K562 (cell line): Measurements from ENCODE around the gene CDH12.

Experiments
- CAMTA2 ChIP-seq: fragments of 250-450 bp; sonication (Bioruptor Pico); conservative IDR thresholded peaks from 2 replicates; pipeline ENCODE4 v1.5.1; 2022
- CREM ChIP-seq: IDR thresholded peaks from 2 replicates; pipeline ENCODE4 v1.6.1; 2014; ENCODE audit warnings: antibody characterized with exemption, low read depth
- CTCF ChIP-seq, 3 experiments: IDR thresholded peaks in 2 of 3; conservative IDR thresholded peaks in 1 of 3; 2 replicates each; pipeline ENCODE4 v1.5.1; 2011 to 2012; ENCODE audit warnings: low read length in 3 of 3, mild to moderate bottlenecking in 3 of 3, control low read depth in 2 of 3, improper control_type of control experiment in 1 of 3, inconsistent platforms in 1 of 3, low read depth in 1 of 3, mixed read lengths in 1 of 3, moderate library complexity in 1 of 3; ENCODE audit not compliant: insufficient read depth in 2 of 3
- FOS ChIP-seq: IDR thresholded peaks from 3 replicates; pipeline ENCODE4 v1.6.1; 2011; ENCODE audit not compliant: insufficient read length; ENCODE audit errors: extremely low read depth
- FOSL1 ChIP-seq: fragments of 200-800 bp; sonication (Bioruptor generic); conservative IDR thresholded peaks from 2 replicates; pipeline ENCODE4 v1.6.1; 2016; ENCODE audit warnings: missing genetic modification characterization, missing compliant biosample characterization
- FOXK2 ChIP-seq, 2 experiments: fragments of 450-650 bp; IDR thresholded peaks in 1 of 2; conservative IDR thresholded peaks in 1 of 2; 2 replicates each; pipeline ENCODE4 v1.6.1; 2016; ENCODE audit warnings: low read depth in 2 of 2, mild to moderate bottlenecking in 1 of 2
- FOXM1 ChIP-seq, 2 experiments: fragments of 450-650 bp in 1 of 2; sonication (generic) in 1 of 2; formaldehyde crosslinking in 1 of 2; IDR thresholded peaks; 2 replicates each; pipeline versions ENCODE4 v1.6.1 to v1.9.0; 2017 to 2022; ENCODE audit warnings: low read depth in 2 of 2, mild to moderate bottlenecking in 2 of 2, missing genetic modification reagents in 1 of 2, moderate library complexity in 1 of 2
- JUN ChIP-seq, 2 experiments: sonication (generic) in 1 of 2; formaldehyde crosslinking in 1 of 2; IDR thresholded peaks; 2 replicates each; pipeline versions ENCODE4 v1.6.1 to v1.8.0; 2012 to 2022; ENCODE audit warnings: borderline replicate concordance in 2 of 2, mild to moderate bottlenecking in 2 of 2, improper control_type of control experiment in 1 of 2, low read depth in 1 of 2, low read length in 1 of 2, missing genetic modification reagents in 1 of 2
- MAFK ChIP-seq: IDR thresholded peaks from 2 replicates; pipeline ENCODE4 v1.6.1; 2011; ENCODE audit warnings: low read length, improper control_type of control experiment
- PTTG1 ChIP-seq: fragments of 450-650 bp; IDR thresholded peaks from 2 replicates; pipeline ENCODE4 v1.6.1; 2016; ENCODE audit warnings: low read depth, mild to moderate bottlenecking, missing genetic modification characterization, missing compliant biosample characterization
- TAF1 ChIP-seq: IDR thresholded peaks from 2 replicates; pipeline ENCODE4 v1.6.1; 2011; ENCODE audit warnings: mild to moderate bottlenecking, low read length, moderate library complexity; ENCODE audit not compliant: insufficient read depth, control insufficient read depth, severe bottlenecking; ENCODE audit errors: extremely low read depth
- UBTF ChIP-seq, 2 experiments: IDR thresholded peaks; 2 replicates each; pipeline ENCODE4 v1.6.1; 2012; ENCODE audit warnings: improper control_type of control experiment in 2 of 2, low read depth in 2 of 2, low read length in 2 of 2, borderline replicate concordance in 1 of 2
- TF ChIP-seq, protein P1 (sequence below): fragments of 450-650 bp; conservative IDR thresholded peaks from 2 replicates; pipeline ENCODE4 v1.6.1; 2016; ENCODE audit warnings: missing genetic modification characterization, low read depth, mild to moderate bottlenecking, control low read depth, missing compliant biosample characterization

DNA sequence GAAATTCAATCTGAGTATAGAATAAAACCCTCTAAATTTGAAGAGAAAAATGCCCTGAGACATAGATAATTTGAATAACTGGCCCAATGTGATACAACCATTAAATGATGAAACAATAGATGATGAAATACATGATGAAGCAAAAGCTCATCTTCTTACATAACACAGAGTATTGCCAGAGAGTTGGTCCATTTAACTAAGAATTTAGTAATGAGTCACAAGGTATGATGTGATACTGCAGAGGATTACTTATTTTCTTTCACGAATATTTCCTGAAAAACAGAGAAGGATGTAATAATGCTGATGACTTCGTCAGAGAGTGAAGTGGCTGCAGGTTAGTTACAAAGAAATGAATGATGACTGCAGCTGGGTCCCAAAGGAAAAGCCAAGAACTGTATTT, 379.3 kb downstream of the CDH12 start:
- TF ChIP-seq CAMTA2 (CRISPR knock-in tag) = no peak
- TF ChIP-seq, protein P1, sequence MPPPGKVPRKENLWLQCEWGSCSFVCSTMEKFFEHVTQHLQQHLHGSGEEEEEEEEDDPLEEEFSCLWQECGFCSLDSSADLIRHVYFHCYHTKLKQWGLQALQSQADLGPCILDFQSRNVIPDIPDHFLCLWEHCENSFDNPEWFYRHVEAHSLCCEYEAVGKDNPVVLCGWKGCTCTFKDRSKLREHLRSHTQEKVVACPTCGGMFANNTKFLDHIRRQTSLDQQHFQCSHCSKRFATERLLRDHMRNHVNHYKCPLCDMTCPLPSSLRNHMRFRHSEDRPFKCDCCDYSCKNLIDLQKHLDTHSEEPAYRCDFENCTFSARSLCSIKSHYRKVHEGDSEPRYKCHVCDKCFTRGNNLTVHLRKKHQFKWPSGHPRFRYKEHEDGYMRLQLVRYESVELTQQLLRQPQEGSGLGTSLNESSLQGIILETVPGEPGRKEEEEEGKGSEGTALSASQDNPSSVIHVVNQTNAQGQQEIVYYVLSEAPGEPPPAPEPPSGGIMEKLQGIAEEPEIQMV (tag) = no peak
- TF ChIP-seq UBTF (IDR thresholded peaks at IDR 0.05; ENCODE audit: borderline replicate concordance in 1 of 2, low read depth in 2 of 2, low read length in 2 of 2) = no peak
- no peak for TF ChIP-seq FOS
- no peak for TF ChIP-seq FOXM1 (IDR thresholded peaks at IDR 0.05; ENCODE audit: low read depth)
- TF ChIP-seq FOXM1 (CRISPR knock-in tag; IDR thresholded peaks at IDR 0.05; ENCODE audit: low read depth) = no peak
- no peak for TF ChIP-seq MAFK
- TF ChIP-seq FOXK2 (conservative IDR thresholded peaks at IDR 0.05 in 1 of 2, IDR thresholded peaks at IDR 0.05 in 1 of 2; ENCODE audit: low read depth in 2 of 2) = no peak
- no peak for TF ChIP-seq JUN (IDR thresholded peaks at IDR 0.05; ENCODE audit: borderline replicate concordance, low read depth, low read length)
- no peak for TF ChIP-seq JUN (CRISPR knock-in tag; IDR thresholded peaks at IDR 0.05; ENCODE audit: borderline replicate concordance)
- no peak for TF ChIP-seq CTCF (IDR thresholded peaks at IDR 0.05 in 2 of 3, conservative IDR thresholded peaks at IDR 0.05 in 1 of 3; ENCODE audit: insufficient read depth in 2 of 3, low read depth in 1 of 3, low read length in 3 of 3)
- TF ChIP-seq PTTG1 = no peak
- TF ChIP-seq CREM = no peak
- no peak for TF ChIP-seq FOSL1 (tag)
- no peak for TF ChIP-seq TAF1
